Calu3 (cell line): ENCODE results near the gene SP2. TPM values are rescaled to one million over a fixed set of nuclear protein-coding genes. Genes with fewer than 3 reads are reported as not detected.
A peak's percentile ranks its signal among the peaks of the same experiment; 100 is the strongest.

Experiments used
- BruUV-seq: library from RNA; stranded (reverse); fragments of 400-500 nt; replicated peaks from 2 replicates; lab custom pipeline; 2021; lab: Mats Ljungman, UMichigan
- CTCF ChIA-PET: fragments of 300-600 bp; sonication (Branson Sonifier 250); formaldehyde crosslinking; loops from one replicate; lab custom pipeline; 2022; ENCODE audit warnings: antibody characterized with exemption; lab: Charles Lee
- DNase-seq: peaks from one replicate; pipeline ENCODE4 v3.0.0; 2022
- H3K27ac Mint-ChIP-seq: one replicate; pipeline ENCODE4 v1.8.0; 2022; ENCODE audit warnings: mixed read lengths; ENCODE audit not compliant: unreplicated experiment
- H3K27me3 Mint-ChIP-seq: one replicate; pipeline ENCODE4 v1.8.0; 2022; ENCODE audit warnings: mixed read lengths; ENCODE audit not compliant: unreplicated experiment
- H3K36me3 Mint-ChIP-seq: one replicate; pipeline ENCODE4 v1.8.0; 2022; ENCODE audit warnings: mild to moderate bottlenecking, moderate library complexity, mixed read lengths; ENCODE audit not compliant: insufficient read depth, unreplicated experiment
- H3K4me1 Mint-ChIP-seq: one replicate; pipeline ENCODE4 v1.8.0; 2022; ENCODE audit warnings: mild to moderate bottlenecking, low read depth, mixed read lengths; ENCODE audit not compliant: unreplicated experiment
- H3K4me3 Mint-ChIP-seq: one replicate; pipeline ENCODE4 v1.8.0; 2022; ENCODE audit warnings: mild to moderate bottlenecking, low read depth, moderate library complexity, mixed read lengths; ENCODE audit not compliant: unreplicated experiment
- H3K9me3 Mint-ChIP-seq: one replicate; pipeline ENCODE4 v1.8.0; 2022; ENCODE audit warnings: low read depth, mixed read lengths; ENCODE audit not compliant: unreplicated experiment
- CTCF ChIP-seq: fragments of 200-600 bp; IDR thresholded peaks from one replicate; pipeline ENCODE4 v1.8.0; 2022; ENCODE audit warnings: antibody characterized with exemption; ENCODE audit not compliant: unreplicated experiment
- intact Hi-C: fragments of 100-400 bp; cut with micrococcal nuclease; formaldehyde crosslinking; loops from one replicate; pipeline ENCODE4 v1.10.0; 2022; ENCODE audit not compliant: unreplicated experiment
- total RNA-seq: library from RNA; stranded (reverse); gene quantifications from 2 replicates; pipeline ENCODE4 v1.2.3, GENCODE V29; 2022

Gene SP2
- total RNA-seq, 1 experiment from 2014 or later: 21.5 TPM

- intact Hi-C loops: no loop called here
- CTCF ChIA-PET: no interaction called here
Measured at GRCh38 chr17:47915776-47916398, 19.9 kb downstream of the SP2 start.

DNA sequence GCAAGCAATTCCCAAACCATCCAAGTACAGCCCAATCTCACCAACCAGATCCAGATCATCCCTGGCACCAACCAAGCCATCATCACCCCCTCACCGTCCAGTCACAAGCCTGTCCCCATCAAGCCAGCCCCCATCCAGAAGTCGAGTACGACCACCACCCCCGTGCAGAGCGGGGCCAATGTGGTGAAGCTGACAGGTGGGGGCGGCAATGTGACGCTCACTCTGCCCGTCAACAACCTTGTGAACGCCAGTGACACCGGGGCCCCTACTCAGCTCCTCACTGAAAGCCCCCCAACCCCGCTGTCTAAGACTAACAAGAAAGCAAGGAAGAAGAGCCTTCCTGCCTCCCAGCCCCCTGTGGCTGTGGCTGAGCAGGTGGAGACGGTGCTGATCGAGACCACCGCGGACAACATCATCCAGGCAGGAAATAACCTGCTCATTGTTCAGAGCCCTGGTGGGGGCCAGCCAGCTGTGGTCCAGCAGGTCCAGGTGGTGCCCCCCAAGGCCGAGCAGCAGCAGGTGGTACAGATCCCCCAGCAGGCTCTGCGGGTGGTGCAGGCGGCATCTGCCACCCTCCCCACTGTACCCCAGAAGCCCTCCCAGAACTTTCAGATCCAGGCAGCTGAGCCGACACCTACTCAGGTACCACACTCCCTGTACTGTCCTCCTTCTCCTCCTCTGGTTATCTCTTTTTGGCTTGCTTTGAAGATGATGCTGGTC, 20.6 kb downstream of the SP2 start:
- H3K36me3 Mint-ChIP-seq: peaks cover 20% of the 10 kb centered on the region
- CTCF ChIA-PET: no interaction called here

More at GRCh38 chr17:47915776-47916398, 19.9 kb downstream of the SP2 start:
- Mint-ChIP-seq H3K36me3 (peaks cover 22% of the 10 kb centered on the region), H3K27me3 (no peaks in the 10 kb centered on the region), H3K27ac (no peak overlapping the region), H3K9me3 (no peaks in the 10 kb centered on the region), H3K4me3 (no peak overlapping the region), H3K4me1 (no peaks in the 10 kb centered on the region)
- DNase-seq: no peak
- TF ChIP-seq CTCF: no peak
- no TSS peak for BruUV-seq

DNA sequence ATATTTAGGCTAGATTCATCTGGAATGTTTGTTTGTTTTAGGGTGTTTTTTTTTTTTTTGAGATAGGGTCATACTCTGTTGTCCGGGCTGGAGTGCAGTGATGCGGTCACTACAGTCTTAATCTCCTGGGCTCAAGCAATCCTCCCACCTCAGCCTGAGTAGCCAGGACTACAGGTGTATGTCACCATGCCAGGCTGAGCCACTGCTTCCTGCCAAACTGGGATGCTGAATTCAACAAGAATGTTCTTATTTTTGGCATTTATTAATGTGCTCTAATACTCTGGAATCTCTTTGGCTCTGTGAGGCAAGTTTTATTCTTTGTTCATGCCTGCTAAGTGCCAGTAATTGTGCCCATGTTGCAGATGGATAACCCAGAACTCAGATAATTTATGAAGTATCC, 21.5 kb downstream of the SP2 start:
- TF ChIP-seq CTCF: no peak

More for the DNA sequence above, 20.6 kb downstream of the SP2 start:
- H3K27me3 Mint-ChIP-seq: no peaks in the 10 kb centered on the region
- DNase-seq: no peak
- no peak for TF ChIP-seq CTCF
- TSS peak; percentile 57 for BruUV-seq
- H3K4me1 Mint-ChIP-seq: no peaks in the 10 kb centered on the region
- intact Hi-C loops: no loop called here
- H3K27ac Mint-ChIP-seq: no peak overlapping the region
- no peaks in the 10 kb centered on the region for H3K9me3 Mint-ChIP-seq
- H3K4me3 Mint-ChIP-seq: no peak overlapping the region

GRCh38 chr17:47918006-47918405, 22.0 kb downstream of the SP2 start:
- H3K4me3 Mint-ChIP-seq: no peak overlapping the region
- CTCF ChIA-PET: no interaction called here
- BruUV-seq: no TSS peak
- H3K4me1 Mint-ChIP-seq: no peaks in the 10 kb centered on the region
- no peak overlapping the region for H3K27ac Mint-ChIP-seq
- DNase-seq: no peak
- H3K27me3 Mint-ChIP-seq: no peaks in the 10 kb centered on the region
- intact Hi-C loops: no loop called here
- no peaks in the 10 kb centered on the region for H3K9me3 Mint-ChIP-seq
- peaks cover 16% of the 10 kb centered on the region for H3K36me3 Mint-ChIP-seq
- TF ChIP-seq CTCF: no peak

More for the DNA sequence above, 21.5 kb downstream of the SP2 start:
- H3K4me3 Mint-ChIP-seq: no peak overlapping the region
- CTCF ChIA-PET: no interaction called here
- no peak for DNase-seq
- H3K36me3 Mint-ChIP-seq: peaks cover 13% of the 10 kb centered on the region
- no peak overlapping the region for H3K27ac Mint-ChIP-seq
- TSS peak; percentile 38 for BruUV-seq
- no peaks in the 10 kb centered on the region for H3K9me3 Mint-ChIP-seq
- H3K4me1 Mint-ChIP-seq: no peaks in the 10 kb centered on the region
- intact Hi-C loops: no loop called here
- no peaks in the 10 kb centered on the region for H3K27me3 Mint-ChIP-seq
